A673 (cell line): ENCODE results near the gene SLC15A1. TPM values are rescaled to one million over a fixed set of nuclear protein-coding genes. Genes with fewer than 3 reads are reported as not detected.

ENCODE experiments used
- BruUV-seq: library from RNA; stranded (reverse); fragments of 400-500 nt; replicated peaks from 2 replicates; lab custom pipeline; 2021; lab: Mats Ljungman, UMichigan
- CTCF ChIA-PET: fragments of 300-600 bp; sonication (Branson Sonifier 250); formaldehyde crosslinking; loops from one replicate; lab custom pipeline; 2022; ENCODE audit warnings: antibody characterized with exemption; lab: Charles Lee
- POLR2A ChIA-PET: fragments of 300-600 bp; sonication (Branson Sonifier 250); formaldehyde crosslinking; loops from one replicate; lab custom pipeline; 2022; ENCODE audit warnings: antibody characterized with exemption; ENCODE audit not compliant: low non-redundant PET; lab: Charles Lee
- DNase-seq: peaks from one replicate; pipeline ENCODE4 v3.0.0-alpha.2; 2015; ENCODE audit warnings: low spot score
- H3K27ac ChIP-seq: fragments of 200-600 bp; sonication (generic); 2 replicates; pipeline ENCODE4 v1.5.1; 2016; ENCODE audit warnings: mixed run types, low read depth, mild to moderate bottlenecking, mixed read lengths, antibody characterized with exemption, low read length; ENCODE audit not compliant: poor library complexity, severe bottlenecking
- H3K27me3 ChIP-seq: fragments of 200-600 bp; sonication (generic); replicated peaks from 2 replicates; pipeline ENCODE4 v1.6.1; 2017; ENCODE audit warnings: mixed run types, low read depth, mild to moderate bottlenecking, mixed read lengths, antibody characterized with exemption, low read length; ENCODE audit not compliant: insufficient read depth, poor library complexity
- H3K36me3 ChIP-seq: fragments of 200-600 bp; sonication (generic); 2 replicates; pipeline ENCODE4 v1.6.1; 2016; ENCODE audit warnings: mixed run types, mild to moderate bottlenecking, mixed read lengths, antibody characterized with exemption, low read length; ENCODE audit not compliant: insufficient read depth, poor library complexity, severe bottlenecking
- H3K4me1 ChIP-seq: fragments of 200-600 bp; sonication (generic); 2 replicates; pipeline ENCODE4 v1.6.1; 2017; ENCODE audit warnings: mixed run types, mild to moderate bottlenecking, mixed read lengths, antibody characterized with exemption, low read length; ENCODE audit not compliant: insufficient read depth, poor library complexity, severe bottlenecking
- H3K4me3 ChIP-seq: fragments of 200-600 bp; sonication (generic); 2 replicates; pipeline ENCODE4 v1.5.1; 2016; ENCODE audit warnings: low read depth, mixed run types, mild to moderate bottlenecking, mixed read lengths, low read length; ENCODE audit not compliant: poor library complexity, severe bottlenecking
- H3K9me3 ChIP-seq: fragments of 200-600 bp; sonication (generic); 2 replicates; pipeline ENCODE4 v1.6.1; 2016; ENCODE audit warnings: mixed run types, low read depth, mild to moderate bottlenecking, mixed read lengths, antibody characterized with exemption, low read length; ENCODE audit not compliant: poor library complexity, severe bottlenecking
- CTCF ChIP-seq: fragments of 300-800, 200-600 bp; sonication (generic); conservative IDR thresholded peaks from 2 replicates; pipeline ENCODE4 v1.5.1; 2017; ENCODE audit warnings: low read depth, mild to moderate bottlenecking, antibody characterized with exemption, low read length, moderate library complexity, mixed read lengths
- EZH2 ChIP-seq: fragments of 200-600 bp; sonication (generic); IDR thresholded peaks from 2 replicates; pipeline ENCODE4 v1.6.1; 2017; ENCODE audit warnings: borderline replicate concordance, low read depth, mild to moderate bottlenecking, mixed read lengths, antibody characterized with exemption, low read length; ENCODE audit not compliant: poor library complexity, severe bottlenecking
- intact Hi-C: fragments of 100-400 bp; cut with micrococcal nuclease; formaldehyde crosslinking; loops from one replicate; pipeline ENCODE4 v1.10.0; 2022; ENCODE audit not compliant: unreplicated experiment
- total RNA-seq: library from RNA; stranded (reverse); gene quantifications from 2 replicates; pipeline ENCODE4 v1.2.3, GENCODE V29; 2021

Gene SLC15A1
- total RNA-seq, 1 experiment from 2014 or later, result not detected

- Histone ChIP-seq H3K4me3 (no peak overlapping the region), H3K27me3 (no peaks in the 10 kb centered on the region), H3K36me3 (no peaks in the 10 kb centered on the region), H3K4me1 (no peaks in the 10 kb centered on the region), H3K9me3 (no peaks in the 10 kb centered on the region), H3K27ac (no peak overlapping the region)
- DNase-seq, result peak; percentile 46
- ChIA-PET CTCF (no interaction called here), POLR2A (no interaction called here)
- intact Hi-C loops, result no loop called here
- no TSS peak for BruUV-seq
- TF ChIP-seq CTCF (no peak), EZH2 (no peak)
These were observed 88.4 kb downstream of the SLC15A1 start for GRCh38 chr13:98664047-98664446.

- ChIA-PET POLR2A (no interaction called here), CTCF (no interaction called here)
- no peaks in the 10 kb centered on the region for H3K36me3 ChIP-seq
- no peaks in the 10 kb centered on the region for H3K9me3 ChIP-seq
- no peak for DNase-seq
- no peaks in the 10 kb centered on the region for H3K4me1 ChIP-seq
- intact Hi-C loops, result no loop called here
- no peak overlapping the region for H3K4me3 ChIP-seq
- TF ChIP-seq CTCF (no peak), EZH2 (no peak)
- no TSS peak for BruUV-seq
- H3K27ac ChIP-seq, result no peak overlapping the region
- no peaks in the 10 kb centered on the region for H3K27me3 ChIP-seq
These were observed 94.3 kb downstream of the SLC15A1 start for GRCh38 chr13:98658131-98658530.

- CTCF ChIA-PET, result no interaction called here
- Histone ChIP-seq H3K27ac (no peak overlapping the region), H3K9me3 (no peaks in the 10 kb centered on the region), H3K4me1 (no peaks in the 10 kb centered on the region), H3K36me3 (no peaks in the 10 kb centered on the region), H3K27me3 (no peaks in the 10 kb centered on the region), H3K4me3 (no peak overlapping the region)
- POLR2A ChIA-PET, result no interaction called here
- intact Hi-C loops, result no loop called here
- BruUV-seq, result no TSS peak
- DNase-seq, result no peak
- TF ChIP-seq CTCF (no peak), EZH2 (no peak)
These were observed 94.9 kb downstream of the SLC15A1 start for GRCh38 chr13:98657506-98658085.
